ENCODE measurements around the gene BAZ2A. TPM values are rescaled to one million over a fixed set of nuclear protein-coding genes. Genes with fewer than 3 reads are reported as not detected.

BAZ2A gene
- total RNA-seq, 6 donors from 2014 or later, result 74.5 to 245 (median 95.5) TPM

DNA sequence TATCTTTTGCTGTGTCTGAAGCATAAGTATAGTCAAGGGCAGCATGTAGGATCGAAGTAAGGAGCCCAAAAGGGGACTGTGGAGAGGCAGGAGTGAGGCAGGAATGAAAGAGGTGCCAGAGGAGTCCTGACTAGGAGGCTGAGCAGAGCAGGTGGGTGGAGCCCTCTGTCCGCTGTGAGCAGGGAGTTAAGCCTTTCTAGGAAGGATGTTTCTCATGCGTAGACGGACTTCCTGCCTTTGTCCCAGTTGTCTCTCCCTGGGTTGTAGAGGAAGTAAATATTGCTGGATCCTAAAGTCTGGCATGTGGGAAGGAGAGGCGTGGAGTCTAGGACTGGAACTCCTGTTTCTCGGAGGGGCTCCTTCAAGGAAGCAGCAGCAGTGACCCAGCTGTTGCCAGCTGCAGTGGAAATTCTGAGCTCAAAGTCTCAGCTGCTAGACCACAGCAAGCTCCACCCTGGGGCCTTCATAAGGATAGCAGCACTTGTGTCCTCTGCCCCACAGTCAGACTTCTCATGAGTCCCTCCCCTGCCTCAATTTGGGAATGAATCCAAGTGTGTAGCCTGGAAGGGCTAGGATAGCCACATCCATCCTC is 64.5 kb downstream of the BAZ2A start:
- no peak overlapping the region for H3K4me3 ChIP-seq
- peak overlapping the region; percentile 72 to 90 (median 78) for H3K27ac ChIP-seq
- ATAC-seq (ENCODE audit: low FRiP score in 2 of 2), result peak; percentile 83 to 88
- 19 to 35% methylated on average over 4 to 6 of the region's 6 CpGs for WGBS, 2 donors
- no peaks in the 10 kb centered on the region for H3K27me3 ChIP-seq
- peak in 1 of 2 donors; percentile 77 for DNase-seq
- peaks cover 5 to 52% (median 15%) of the 10 kb centered on the region in 4 donors for H3K36me3 ChIP-seq
- TF ChIP-seq, protein P1, sequence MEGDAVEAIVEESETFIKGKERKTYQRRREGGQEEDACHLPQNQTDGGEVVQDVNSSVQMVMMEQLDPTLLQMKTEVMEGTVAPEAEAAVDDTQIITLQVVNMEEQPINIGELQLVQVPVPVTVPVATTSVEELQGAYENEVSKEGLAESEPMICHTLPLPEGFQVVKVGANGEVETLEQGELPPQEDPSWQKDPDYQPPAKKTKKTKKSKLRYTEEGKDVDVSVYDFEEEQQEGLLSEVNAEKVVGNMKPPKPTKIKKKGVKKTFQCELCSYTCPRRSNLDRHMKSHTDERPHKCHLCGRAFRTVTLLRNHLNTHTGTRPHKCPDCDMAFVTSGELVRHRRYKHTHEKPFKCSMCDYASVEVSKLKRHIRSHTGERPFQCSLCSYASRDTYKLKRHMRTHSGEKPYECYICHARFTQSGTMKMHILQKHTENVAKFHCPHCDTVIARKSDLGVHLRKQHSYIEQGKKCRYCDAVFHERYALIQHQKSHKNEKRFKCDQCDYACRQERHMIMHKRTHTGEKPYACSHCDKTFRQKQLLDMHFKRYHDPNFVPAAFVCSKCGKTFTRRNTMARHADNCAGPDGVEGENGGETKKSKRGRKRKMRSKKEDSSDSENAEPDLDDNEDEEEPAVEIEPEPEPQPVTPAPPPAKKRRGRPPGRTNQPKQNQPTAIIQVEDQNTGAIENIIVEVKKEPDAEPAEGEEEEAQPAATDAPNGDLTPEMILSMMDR (IDR thresholded peaks at IDR 0.05), result peak in 3 of 6 experiments; percentile 3 to 42 (median 37)
- peak in 2 of 4 donors; percentile 19 to 44 for TF ChIP-seq POLR2A (IDR thresholded peaks at IDR 0.05)
- peak; percentile 94 to 97 for TF ChIP-seq POLR2AphosphoS5 (IDR thresholded peaks at IDR 0.05)
- peak; percentile 94 to 99 (median 97) for TF ChIP-seq EP300 (IDR thresholded peaks at IDR 0.05)
- no peaks in the 10 kb centered on the region for H3K9me3 ChIP-seq
- H3K4me1 ChIP-seq, result peaks cover 47 to 60% (median 55%) of the 10 kb centered on the region in 4 donors

DNA sequence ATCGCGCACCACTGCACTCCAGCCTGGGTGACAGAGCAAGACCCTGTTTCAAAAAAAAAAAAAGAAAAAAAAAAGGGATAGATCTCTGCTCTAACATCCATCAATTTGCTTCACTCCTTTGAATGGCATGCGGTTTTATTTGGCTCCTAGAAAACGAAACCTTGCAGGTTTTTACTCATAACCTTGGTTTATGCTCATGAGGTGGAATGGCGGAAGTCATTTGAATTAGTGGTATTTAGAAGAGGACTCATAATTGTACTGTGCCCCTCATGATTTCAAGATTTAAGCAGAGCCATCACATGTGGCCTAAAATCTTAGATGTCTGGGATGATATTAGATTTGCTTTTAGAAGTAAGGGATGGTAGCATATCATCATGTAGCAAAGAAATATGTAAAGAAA is 79.1 kb downstream of the BAZ2A start:
- peaks cover 0 to 11% (median 6%) of the 10 kb centered on the region in 4 donors for H3K4me1 ChIP-seq
- TF ChIP-seq, protein P1 (IDR thresholded peaks at IDR 0.05), result no peak
- TF ChIP-seq POLR2A (IDR thresholded peaks at IDR 0.05), result no peak
- TF ChIP-seq EP300 (IDR thresholded peaks at IDR 0.05), result no peak
- TF ChIP-seq POLR2AphosphoS5 (IDR thresholded peaks at IDR 0.05), result no peak
- DNase-seq (no peak), ATAC-seq (ENCODE audit: low FRiP score in 2 of 2) (no peak)
- H3K9me3 ChIP-seq, result no peaks in the 10 kb centered on the region
- no peak overlapping the region for H3K4me3 ChIP-seq
- H3K27me3 ChIP-seq, result no peaks in the 10 kb centered on the region
- WGBS, 2 donors, result 92% methylated on average over 5 of the region's 5 CpGs
- H3K36me3 ChIP-seq, result peaks cover 0 to 18% (median 0%) of the 10 kb centered on the region in 4 donors
- peak overlapping the region in 1 of 4 donors; percentile 27 for H3K27ac ChIP-seq

DNA sequence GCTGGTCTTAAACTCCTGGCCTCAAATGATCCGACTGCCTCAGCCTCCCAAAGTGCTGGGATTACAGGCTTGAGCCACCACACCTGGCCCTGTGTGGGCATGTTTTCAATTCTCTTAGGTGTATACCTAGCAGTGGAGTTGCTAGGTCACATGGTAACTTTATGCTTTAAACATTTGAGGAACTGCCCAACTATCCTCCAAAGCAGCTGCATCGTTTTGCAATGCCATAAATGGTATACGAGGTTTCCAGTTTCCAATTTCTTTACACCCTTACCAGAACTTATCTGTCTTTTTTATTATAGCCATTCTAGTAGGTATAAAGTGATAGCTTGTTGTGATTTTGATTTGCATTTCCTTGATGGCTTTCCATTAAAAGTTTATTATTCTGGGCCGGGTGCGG is 83.4 kb downstream of the BAZ2A start:
- 86 to 94% methylated on average over 5 of the region's 5 CpGs for WGBS, 2 donors
- H3K27ac ChIP-seq, result no peak overlapping the region
- peaks cover 0 to 12% (median 9%) of the 10 kb centered on the region in 4 donors for H3K4me1 ChIP-seq
- no peaks in the 10 kb centered on the region for H3K27me3 ChIP-seq
- ATAC-seq (ENCODE audit: low FRiP score in 2 of 2) (no peak), DNase-seq (no peak)
- no peak overlapping the region for H3K4me3 ChIP-seq
- H3K9me3 ChIP-seq, result no peaks in the 10 kb centered on the region
- H3K36me3 ChIP-seq, result peaks cover 0 to 22% (median 0%) of the 10 kb centered on the region in 4 donors
- no peak for TF ChIP-seq POLR2AphosphoS5 (IDR thresholded peaks at IDR 0.05)
- TF ChIP-seq, protein P1 (IDR thresholded peaks at IDR 0.05), result no peak
- TF ChIP-seq POLR2A (IDR thresholded peaks at IDR 0.05), result no peak
- no peak for TF ChIP-seq EP300 (IDR thresholded peaks at IDR 0.05)

Small RNAs within 50 kb of the gene (small RNA-seq; reads per million reads assigned to genes)
- 0 reads per million in 4 donors for gene RN7SL809P
- 0 reads per million in 4 donors for gene RNU6-343P
- gene SNORD59A, result 7,547 to 25,512 (median 15,779) reads per million in 4 donors

Other genes starting within 250 kb of the BAZ2A start
- gene TIMELESS, start 180.9 kb downstream of the BAZ2A start, total RNA-seq, result 10 to 100 TPM in 2 of 6 donors, 1 to 10 TPM in 4; 5.6 to 14.7 (median 9.5) TPM
- not detected for gene MIP, start 175.7 kb downstream of the BAZ2A start, total RNA-seq
- gene SPRYD4, start 161.7 kb downstream of the BAZ2A start, total RNA-seq, result 1 to 10 TPM; 1.8 to 3.3 (median 3.0) TPM
- 10 to 100 TPM in 1 of 6 donors, 1 to 10 TPM in 5; 2.0 to 11.6 (median 5.0) TPM for gene GLS2, start 142.2 kb downstream of the BAZ2A start, total RNA-seq
- gene RBMS2, start 108.5 kb downstream of the BAZ2A start, total RNA-seq, result 100 to 1,000 TPM in 1 of 6 donors, 10 to 100 TPM in 5; 43.0 to 113 (median 78.4) TPM
- gene ATP5F1B, start 15.7 kb upstream of the BAZ2A start, total RNA-seq, result 100 to 1,000 TPM; 245 to 404 (median 317) TPM
- 100 to 1,000 TPM in 3 of 6 donors, 10 to 100 TPM in 3; 41.9 to 156 (median 105) TPM for gene PTGES3, start 58.0 kb upstream of the BAZ2A start, total RNA-seq
- gene NACA, start 95.0 kb upstream of the BAZ2A start, total RNA-seq, result 100 to 1,000 TPM; 419 to 868 (median 611) TPM
- gene PRIM1, start 122.0 kb upstream of the BAZ2A start, total RNA-seq, result 10 to 100 TPM in 1 of 6 donors, 1 to 10 TPM in 5; 3.5 to 19.9 (median 8.4) TPM
- gene HSD17B6, start 133.0 kb upstream of the BAZ2A start, total RNA-seq, result 100 to 1,000 TPM in 2 of 6 donors, 10 to 100 TPM in 4; 45.2 to 123 (median 73.5) TPM